ENCODE results near the gene TMEM127.

DNA sequence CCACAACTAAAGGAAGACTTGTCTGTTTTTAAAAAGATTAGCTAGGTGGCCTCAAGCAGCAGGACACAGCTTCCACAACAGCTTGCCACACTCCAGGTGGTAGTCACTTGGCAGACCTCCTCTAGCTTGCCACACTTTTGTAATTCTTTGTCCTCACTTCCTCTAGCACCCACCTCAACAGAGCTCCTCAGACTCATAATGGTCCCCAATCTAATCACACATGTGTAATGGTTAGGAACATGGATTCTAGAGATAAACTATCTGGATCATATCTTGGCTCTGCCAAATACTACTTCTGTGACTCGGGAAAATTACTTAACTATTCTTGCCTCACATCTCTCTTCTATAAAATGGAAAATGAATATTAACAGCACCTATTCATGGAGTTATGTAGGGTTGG lies 36.1 kb upstream of the TMEM127 start:
- TF ChIP-seq POLR2AphosphoS5 (IDR thresholded peaks at IDR 0.05) (no peak), POLR2A (IDR thresholded peaks at IDR 0.05) (no peak)
